Gastroesophageal sphincter (tissue), 3 donors: ENCODE results near the gene DND1.

Experiments
- CTCF ChIP-seq, 4 experiments: fragments of 200-600 bp in 2 of 4; fragments of 450-650 bp in 2 of 4; sonication (generic) in 1 of 4; IDR thresholded peaks; one replicate each; pipeline ENCODE4 v1.5.1; 2017 to 2019; ENCODE audit warnings: antibody characterized with exemption in 4 of 4, mild to moderate bottlenecking in 2 of 4, moderate library complexity in 2 of 4
- POLR2A ChIP-seq, 2 donors: fragments of 450-650 bp; IDR thresholded peaks; one replicate each; pipeline ENCODE4 v1.6.1; 2017; ENCODE audit warnings: antibody characterized with exemption in 2 of 2, mild to moderate bottlenecking in 2 of 2, moderate library complexity in 1 of 2

DNA sequence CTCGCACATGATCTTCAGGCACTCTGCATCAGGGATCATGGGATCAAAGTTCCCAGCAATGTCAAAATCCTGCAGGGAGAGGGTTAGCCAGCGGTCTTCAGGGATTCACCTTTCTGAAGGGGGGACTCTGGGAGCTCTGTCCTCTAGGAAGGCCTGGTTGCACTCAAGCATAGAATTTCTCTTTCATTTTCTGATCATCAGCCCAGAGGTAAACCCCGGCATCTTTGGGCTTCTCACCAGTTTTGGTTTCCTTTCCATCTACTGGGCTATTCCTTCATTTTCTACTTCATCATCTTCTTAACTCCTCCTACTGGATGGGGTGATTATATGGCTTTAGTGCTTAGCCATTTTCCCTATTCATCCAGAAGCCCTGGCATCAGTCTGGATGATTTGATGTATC, 4.6 kb upstream of the DND1 start:
- TF ChIP-seq CTCF (IDR thresholded peaks at IDR 0.05) (no peak), POLR2A (IDR thresholded peaks at IDR 0.05) (no peak)
